ENCODE measurements around the gene LSM3. TPM values are rescaled to one million over a fixed set of nuclear protein-coding genes. Genes with fewer than 3 reads are reported as not detected.
A peak's percentile ranks its signal among the peaks of the same experiment; 100 is the strongest.

LSM3 gene
- total RNA-seq, 1 donor from 2014 or later, result 9.5 TPM

GRCh38 chr3:14222900-14223594 is 44.4 kb downstream of the LSM3 start:
- no peaks in the 10 kb centered on the region for H3K36me3 Mint-ChIP-seq (ENCODE audit: low read depth, unreplicated experiment)
- no peak overlapping the region for H3K27ac Mint-ChIP-seq (ENCODE audit: unreplicated experiment)
- no peak overlapping the region for H3K27ac ChIP-seq (ENCODE audit: low read depth, low read length)

GRCh38 chr3:14223595-14223994 is 45.0 kb downstream of the LSM3 start:
- H3K36me3 Mint-ChIP-seq (ENCODE audit: low read depth, unreplicated experiment), result no peaks in the 10 kb centered on the region
- no peaks in the 10 kb centered on the region for H3K9me3 ChIP-seq (ENCODE audit: insufficient read depth, low read depth, low read length)
- no peak overlapping the region for H3K27ac ChIP-seq (ENCODE audit: low read depth, low read length)
- FAIRE-seq (no peak), DNase-seq (ENCODE audit: low read depth) (no peak)
- H4K20me1 ChIP-seq (ENCODE audit: insufficient read depth, low read length), result no peaks in the 10 kb centered on the region
- peaks cover 4% of the 10 kb centered on the region for H3K9me3 Mint-ChIP-seq (ENCODE audit: unreplicated experiment)
- H3K4me1 Mint-ChIP-seq (ENCODE audit: low read depth, unreplicated experiment), result peaks cover 12% of the 10 kb centered on the region
- H3K36me3 ChIP-seq (ENCODE audit: insufficient read depth, low read length), result no peaks in the 10 kb centered on the region
- no peak overlapping the region for H3K4me3 Mint-ChIP-seq (ENCODE audit: unreplicated experiment)
- no peak overlapping the region for H3K4me3 ChIP-seq (ENCODE audit: insufficient read depth, low read depth, low read length)
- no peak overlapping the region for H2AFZ ChIP-seq (ENCODE audit: low read depth, low read length)
- H3K79me2 ChIP-seq (ENCODE audit: insufficient read depth, low read length), result no peaks in the 10 kb centered on the region
- H3K4me1 ChIP-seq (ENCODE audit: insufficient read depth, low read length), result no peaks in the 10 kb centered on the region
- no peak overlapping the region for H3K27ac Mint-ChIP-seq (ENCODE audit: unreplicated experiment)
- H3K27me3 Mint-ChIP-seq (ENCODE audit: low read depth, unreplicated experiment), result no peaks in the 10 kb centered on the region
- no peak overlapping the region for H3K4me2 ChIP-seq (ENCODE audit: low read length)
- no peaks in the 10 kb centered on the region for H3K27me3 ChIP-seq (ENCODE audit: insufficient read depth, low read length)
- no peak for TF ChIP-seq EZH2 (IDR thresholded peaks at IDR 0.05; ENCODE audit: insufficient read depth, low read length)
- no peak for TF ChIP-seq CTCF (IDR thresholded peaks at IDR 0.05; ENCODE audit: insufficient read depth, low read depth, low read length)
- no peak overlapping the region for H3K9ac ChIP-seq (ENCODE audit: low read length)

More at GRCh38 chr3:14222900-14223594, 44.4 kb downstream of the LSM3 start:
- H3K36me3 ChIP-seq (ENCODE audit: insufficient read depth, low read length), result no peaks in the 10 kb centered on the region
- Mint-ChIP-seq H3K9me3 (ENCODE audit: unreplicated experiment) (peaks cover 4% of the 10 kb centered on the region), H3K4me1 (ENCODE audit: low read depth, unreplicated experiment) (peaks cover 12% of the 10 kb centered on the region), H3K27me3 (ENCODE audit: low read depth, unreplicated experiment) (no peaks in the 10 kb centered on the region), H3K4me3 (ENCODE audit: unreplicated experiment) (no peak overlapping the region)
- no peak overlapping the region for H2AFZ ChIP-seq (ENCODE audit: low read depth, low read length)
- H3K4me2 ChIP-seq (ENCODE audit: low read length), result no peak overlapping the region
- H3K27me3 ChIP-seq (ENCODE audit: insufficient read depth, low read length), result no peaks in the 10 kb centered on the region
- no peaks in the 10 kb centered on the region for H3K79me2 ChIP-seq (ENCODE audit: insufficient read depth, low read length)
- no peaks in the 10 kb centered on the region for H3K9me3 ChIP-seq (ENCODE audit: insufficient read depth, low read depth, low read length)
- TF ChIP-seq EZH2 (IDR thresholded peaks at IDR 0.05; ENCODE audit: insufficient read depth, low read length) (no peak), CTCF (IDR thresholded peaks at IDR 0.05; ENCODE audit: insufficient read depth, low read depth, low read length) (no peak)
- no peaks in the 10 kb centered on the region for H3K4me1 ChIP-seq (ENCODE audit: insufficient read depth, low read length)
- FAIRE-seq (no peak), DNase-seq (ENCODE audit: low read depth) (no peak)
- no peaks in the 10 kb centered on the region for H4K20me1 ChIP-seq (ENCODE audit: insufficient read depth, low read length)
- H3K4me3 ChIP-seq (ENCODE audit: insufficient read depth, low read depth, low read length), result no peak overlapping the region
- H3K9ac ChIP-seq (ENCODE audit: low read length), result no peak overlapping the region

GRCh38 chr3:14224895-14225294 is 46.3 kb downstream of the LSM3 start:
- no peaks in the 10 kb centered on the region for H3K79me2 ChIP-seq (ENCODE audit: insufficient read depth, low read length)
- Mint-ChIP-seq H3K9me3 (ENCODE audit: unreplicated experiment) (peaks cover 4% of the 10 kb centered on the region), H3K36me3 (ENCODE audit: low read depth, unreplicated experiment) (no peaks in the 10 kb centered on the region), H3K4me1 (ENCODE audit: low read depth, unreplicated experiment) (peaks cover 12% of the 10 kb centered on the region), H3K27me3 (ENCODE audit: low read depth, unreplicated experiment) (no peaks in the 10 kb centered on the region), H3K27ac (ENCODE audit: unreplicated experiment) (peak overlapping the region; percentile 54), H3K4me3 (ENCODE audit: unreplicated experiment) (no peak overlapping the region)
- peak overlapping the region; percentile 25 for H3K27ac ChIP-seq (ENCODE audit: low read depth, low read length)
- H3K9me3 ChIP-seq (ENCODE audit: insufficient read depth, low read depth, low read length), result no peaks in the 10 kb centered on the region
- no peaks in the 10 kb centered on the region for H3K27me3 ChIP-seq (ENCODE audit: insufficient read depth, low read length)
- no peak for TF ChIP-seq EZH2 (IDR thresholded peaks at IDR 0.05; ENCODE audit: insufficient read depth, low read length)
- no peak for TF ChIP-seq CTCF (IDR thresholded peaks at IDR 0.05; ENCODE audit: insufficient read depth, low read depth, low read length)
- no peak overlapping the region for H2AFZ ChIP-seq (ENCODE audit: low read depth, low read length)
- H3K4me3 ChIP-seq (ENCODE audit: insufficient read depth, low read depth, low read length), result no peak overlapping the region
- H4K20me1 ChIP-seq (ENCODE audit: insufficient read depth, low read length), result no peaks in the 10 kb centered on the region
- H3K4me2 ChIP-seq (ENCODE audit: low read length), result peak overlapping the region; percentile 36
- H3K36me3 ChIP-seq (ENCODE audit: insufficient read depth, low read length), result no peaks in the 10 kb centered on the region
- FAIRE-seq (no peak), DNase-seq (ENCODE audit: low read depth) (no peak)
- H3K4me1 ChIP-seq (ENCODE audit: insufficient read depth, low read length), result no peaks in the 10 kb centered on the region
- H3K9ac ChIP-seq (ENCODE audit: low read length), result no peak overlapping the region

Data from astrocyte (in vitro differentiated cells and primary cell).